HUES6 (cell line): ENCODE measurements around the gene HCN1.

Experiments used
- H3K27ac ChIP-seq: 2 replicates; pipeline ENCODE4 v1.7.0; 2013; ENCODE audit warnings: low read depth, mild to moderate bottlenecking, low read length, inconsistent platforms
- H3K27me3 ChIP-seq: 2 replicates; pipeline ENCODE4 v1.6.1; 2013; ENCODE audit warnings: low read length; ENCODE audit not compliant: control insufficient read depth, insufficient read depth
- H3K36me3 ChIP-seq: 2 replicates; pipeline ENCODE4 v1.6.1; 2013; ENCODE audit warnings: low read length; ENCODE audit not compliant: control insufficient read depth, insufficient read depth
- H3K4me1 ChIP-seq: 2 replicates; pipeline ENCODE4 v1.6.1; 2013; ENCODE audit warnings: low read length; ENCODE audit not compliant: control insufficient read depth, insufficient read depth
- H3K4me3 ChIP-seq: 2 replicates; pipeline ENCODE4 v1.5.1; 2013; ENCODE audit warnings: low read depth, low read length
- H3K9ac ChIP-seq: one replicate; pipeline ENCODE4 v1.6.1; 2013; ENCODE audit warnings: mild to moderate bottlenecking, low read length
- H3K9me3 ChIP-seq: 2 replicates; pipeline ENCODE4 v1.6.1; 2013; ENCODE audit warnings: low read depth, low read length; ENCODE audit not compliant: control insufficient read depth, insufficient read depth

HCN1 gene

DNA sequence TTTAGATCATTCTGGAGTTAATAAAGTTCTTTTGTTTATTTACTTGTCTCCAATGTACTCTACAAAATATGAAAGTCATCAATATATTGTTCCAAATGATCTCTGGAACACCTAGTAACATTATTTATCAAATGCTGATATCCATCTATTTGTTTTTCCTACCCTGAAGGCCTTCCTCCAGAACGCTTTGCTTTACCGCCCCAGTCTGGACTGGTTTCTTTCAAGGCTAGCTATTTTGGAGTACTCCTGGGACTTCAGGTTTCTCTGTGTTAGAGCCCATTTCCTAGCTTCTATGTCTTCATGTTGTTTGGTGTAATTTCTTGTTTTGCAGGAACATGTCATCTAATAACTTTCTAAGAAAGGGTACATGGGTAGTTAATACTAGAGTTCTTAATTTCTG is 9.6 kb downstream of the HCN1 start:
- Histone ChIP-seq H3K9me3 (no peaks in the 10 kb centered on the region), H3K27ac (no peak overlapping the region), H3K4me3 (no peak overlapping the region), H3K27me3 (peaks cover 1% of the 10 kb centered on the region; the same call in 1 of the 2 replicates), H3K4me1 (no peaks in the 10 kb centered on the region), H3K36me3 (no peaks in the 10 kb centered on the region), H3K9ac (no peak overlapping the region)

DNA sequence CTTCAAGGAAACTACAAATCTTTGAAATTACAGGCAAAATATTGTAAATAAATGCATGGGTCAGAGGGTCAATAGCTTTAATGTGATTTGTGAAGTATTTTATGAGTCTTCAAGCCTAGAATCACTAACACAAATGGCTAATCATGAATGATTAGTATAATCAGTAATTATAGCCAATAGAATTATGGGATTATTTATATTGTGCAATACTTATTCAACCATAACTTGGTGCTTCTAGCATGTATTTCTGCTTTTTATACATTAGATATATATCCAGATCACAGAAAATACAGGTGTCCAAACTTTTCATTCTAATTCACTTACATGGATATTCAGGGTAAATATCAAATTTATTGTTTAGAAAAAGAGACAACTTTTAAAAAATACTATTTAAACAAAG is 12.1 kb downstream of the HCN1 start:
- Histone ChIP-seq H3K4me3 (no peak overlapping the region), H3K9ac (no peak overlapping the region), H3K27me3 (no peaks in the 10 kb centered on the region), H3K36me3 (no peaks in the 10 kb centered on the region), H3K27ac (no peak overlapping the region), H3K9me3 (no peaks in the 10 kb centered on the region), H3K4me1 (no peaks in the 10 kb centered on the region)

DNA sequence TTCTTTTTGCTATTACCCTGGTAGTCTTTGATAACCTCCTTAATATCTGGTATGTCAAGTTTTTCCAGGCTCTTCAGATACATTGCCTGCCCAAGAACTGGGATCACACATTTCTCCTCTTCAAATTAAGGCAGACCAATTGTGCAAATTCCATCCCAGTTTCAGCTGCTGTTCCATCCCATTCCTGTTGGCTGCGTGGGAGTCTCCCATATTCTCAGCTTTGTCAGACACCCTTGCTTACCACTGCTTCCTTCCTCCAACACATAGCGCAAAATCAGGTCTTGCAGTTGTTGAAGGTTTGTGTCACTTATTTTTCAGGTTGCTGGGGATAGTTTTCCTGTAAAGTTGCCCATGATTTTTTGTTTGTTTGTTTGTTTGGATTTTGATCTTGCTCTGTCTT is 15.2 kb downstream of the HCN1 start:
- Histone ChIP-seq H3K9me3 (no peaks in the 10 kb centered on the region), H3K27ac (no peak overlapping the region), H3K27me3 (no peaks in the 10 kb centered on the region), H3K9ac (no peak overlapping the region), H3K4me1 (no peaks in the 10 kb centered on the region), H3K36me3 (no peaks in the 10 kb centered on the region), H3K4me3 (no peak overlapping the region)

DNA sequence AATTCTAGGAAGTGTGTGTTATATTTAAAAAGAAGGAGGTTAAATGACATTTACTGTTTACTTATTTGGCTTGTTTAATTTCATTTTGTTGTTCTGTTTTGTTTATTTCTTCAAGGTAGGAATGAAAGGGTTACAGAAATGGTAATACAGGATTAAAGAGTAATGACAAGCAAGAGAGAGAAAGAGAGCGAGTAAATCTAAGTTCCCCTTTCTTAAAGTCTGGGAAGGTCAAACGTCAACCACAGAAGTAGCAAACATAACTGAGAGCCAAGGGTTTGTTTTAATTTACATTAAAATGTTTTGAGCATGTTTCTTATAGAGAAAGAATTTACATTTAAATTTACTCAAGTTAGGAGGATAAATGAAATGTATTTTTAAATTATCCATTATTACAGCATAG is 18.7 kb downstream of the HCN1 start:
- Histone ChIP-seq H3K4me1 (no peaks in the 10 kb centered on the region), H3K36me3 (no peaks in the 10 kb centered on the region), H3K9ac (no peak overlapping the region), H3K27ac (no peak overlapping the region), H3K27me3 (no peaks in the 10 kb centered on the region), H3K9me3 (no peaks in the 10 kb centered on the region), H3K4me3 (no peak overlapping the region)

DNA sequence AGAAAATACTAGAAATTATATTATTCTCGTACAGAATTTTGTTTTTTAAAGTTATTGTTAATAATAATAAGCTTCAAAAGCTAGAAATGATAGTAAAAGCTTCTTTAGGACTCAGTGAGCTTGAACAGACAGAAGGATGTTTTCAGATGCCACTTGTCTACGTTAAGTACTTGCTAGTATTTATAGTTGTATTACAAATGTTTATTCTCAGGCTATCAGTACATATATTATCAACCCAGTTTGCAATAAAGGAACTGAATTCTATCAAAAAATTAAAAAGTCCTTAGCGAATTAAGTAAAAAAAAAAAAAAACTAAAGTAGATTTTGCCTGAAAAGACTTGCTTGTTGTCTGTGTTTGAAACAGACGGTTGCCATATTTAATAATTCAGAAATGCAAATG is 23.9 kb downstream of the HCN1 start:
- H3K27ac ChIP-seq: no peak overlapping the region
- H3K36me3 ChIP-seq: no peaks in the 10 kb centered on the region
- no peak overlapping the region for H3K9ac ChIP-seq
- H3K9me3 ChIP-seq: no peaks in the 10 kb centered on the region
- no peak overlapping the region for H3K4me3 ChIP-seq
- no peaks in the 10 kb centered on the region for H3K4me1 ChIP-seq
- H3K27me3 ChIP-seq: no peaks in the 10 kb centered on the region

DNA sequence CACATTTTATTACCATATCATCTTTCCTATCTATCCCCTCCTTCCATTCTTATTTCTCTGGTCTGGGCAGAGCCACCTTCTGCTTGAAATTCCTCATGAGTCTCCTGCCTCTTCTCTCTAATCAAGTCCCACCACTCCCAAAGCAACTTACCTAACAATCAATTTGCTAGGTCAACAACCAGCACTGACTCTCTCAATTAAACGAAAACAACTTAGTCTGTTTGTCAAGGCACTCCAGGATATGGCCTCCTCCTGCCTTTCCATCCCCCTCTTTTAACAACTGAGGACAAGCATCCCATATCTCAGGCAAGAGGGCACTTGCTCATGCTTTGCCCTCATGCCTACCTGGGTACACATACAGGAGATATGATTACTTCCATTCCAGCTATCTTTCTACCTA is 47.4 kb downstream of the HCN1 start:
- Histone ChIP-seq H3K9me3 (no peaks in the 10 kb centered on the region), H3K27me3 (no peaks in the 10 kb centered on the region), H3K36me3 (no peaks in the 10 kb centered on the region), H3K27ac (no peak overlapping the region), H3K9ac (no peak overlapping the region), H3K4me1 (no peaks in the 10 kb centered on the region), H3K4me3 (no peak overlapping the region)

DNA sequence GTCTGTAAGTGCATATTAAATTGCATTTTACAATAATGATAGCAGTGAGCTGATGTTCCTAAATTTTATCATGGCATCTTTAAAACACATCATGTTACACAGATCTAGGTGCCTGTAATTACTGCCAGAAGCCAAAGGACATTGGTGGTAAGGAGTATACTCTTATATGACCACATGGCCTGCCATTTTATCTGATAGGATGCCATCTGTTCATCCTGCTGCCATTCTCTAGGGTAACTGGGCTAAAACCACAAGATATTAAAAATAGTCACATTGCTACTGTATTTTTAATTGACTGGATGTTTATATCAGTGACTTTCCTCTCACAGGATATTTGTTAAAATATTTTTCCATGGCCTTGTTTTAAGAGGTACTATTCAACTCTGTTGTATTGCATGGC is 53.1 kb downstream of the HCN1 start:
- Histone ChIP-seq H3K9ac (no peak overlapping the region), H3K9me3 (no peaks in the 10 kb centered on the region), H3K27ac (no peak overlapping the region), H3K36me3 (no peaks in the 10 kb centered on the region), H3K4me1 (no peaks in the 10 kb centered on the region), H3K4me3 (no peak overlapping the region), H3K27me3 (no peaks in the 10 kb centered on the region)

DNA sequence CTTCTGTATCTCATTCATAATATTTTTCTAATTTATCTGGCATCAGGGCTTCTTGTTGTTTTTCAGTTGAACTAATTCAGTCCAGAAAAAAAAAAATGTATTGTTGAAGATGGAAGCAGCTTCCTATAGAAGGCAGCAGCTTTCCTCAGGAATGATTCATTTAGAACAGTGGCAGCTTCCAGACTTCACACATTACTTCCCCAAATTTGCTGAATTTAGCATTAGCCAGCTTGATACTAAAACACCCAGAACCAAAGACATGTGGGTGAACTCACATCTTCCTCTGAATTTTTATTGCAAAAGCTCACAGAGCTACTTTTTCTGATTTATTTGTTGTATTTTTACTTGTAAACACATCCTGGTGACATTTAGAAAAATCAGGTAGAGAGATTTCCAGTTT is 53.8 kb downstream of the HCN1 start:
- no peaks in the 10 kb centered on the region for H3K36me3 ChIP-seq
- no peaks in the 10 kb centered on the region for H3K9me3 ChIP-seq
- H3K4me1 ChIP-seq: no peaks in the 10 kb centered on the region
- no peaks in the 10 kb centered on the region for H3K27me3 ChIP-seq
- H3K9ac ChIP-seq: no peak overlapping the region
- no peak overlapping the region for H3K27ac ChIP-seq
- H3K4me3 ChIP-seq: no peak overlapping the region

DNA sequence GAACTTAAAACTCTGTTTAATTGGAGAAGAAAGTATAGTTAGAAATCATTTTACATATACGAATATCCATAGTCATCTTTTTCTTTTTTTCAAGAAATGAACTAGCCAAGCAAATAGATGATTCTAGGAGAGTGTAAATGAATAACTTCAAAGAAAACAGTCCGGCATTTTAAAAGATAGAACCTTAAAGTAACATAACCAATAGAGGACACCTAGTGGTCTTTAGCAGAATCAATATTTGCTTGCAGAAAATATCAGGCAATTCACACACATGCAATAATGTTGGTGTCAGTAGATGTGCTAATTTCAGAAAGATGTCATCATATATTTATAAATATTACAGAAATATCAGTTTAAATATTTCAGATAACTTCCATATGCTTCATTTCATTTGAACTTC is 57.1 kb downstream of the HCN1 start:
- no peaks in the 10 kb centered on the region for H3K4me1 ChIP-seq
- no peak overlapping the region for H3K9ac ChIP-seq
- H3K27ac ChIP-seq: no peak overlapping the region
- H3K27me3 ChIP-seq: no peaks in the 10 kb centered on the region
- no peak overlapping the region for H3K4me3 ChIP-seq
- H3K36me3 ChIP-seq: no peaks in the 10 kb centered on the region
- no peaks in the 10 kb centered on the region for H3K9me3 ChIP-seq

DNA sequence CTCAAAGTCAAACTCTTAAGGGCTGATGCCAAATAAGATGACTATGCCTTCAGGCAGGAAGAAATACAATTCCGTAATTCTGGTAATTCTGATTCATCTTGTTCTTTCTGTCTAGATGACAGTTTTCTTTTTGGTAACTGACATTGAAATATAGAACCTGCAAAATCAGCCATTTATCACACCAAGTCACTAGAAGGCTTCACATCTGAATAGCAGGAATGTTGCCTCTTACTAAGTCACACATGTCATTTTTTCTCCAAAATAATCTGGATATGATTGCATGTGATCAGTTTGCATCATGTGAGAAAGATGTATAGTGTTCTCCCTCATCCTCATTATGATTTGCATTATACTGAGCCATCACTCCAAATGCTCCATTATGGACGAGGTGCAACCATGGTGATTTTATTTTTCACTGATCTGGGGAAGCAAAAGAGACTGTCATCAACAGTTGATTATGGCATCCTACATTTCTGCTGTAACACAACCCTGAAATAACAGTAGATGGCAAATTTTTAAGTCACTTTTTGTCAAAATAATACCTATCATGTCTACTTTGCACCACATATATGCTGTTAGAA is 69.0 kb downstream of the HCN1 start:
- no peak overlapping the region for H3K4me3 ChIP-seq
- no peaks in the 10 kb centered on the region for H3K4me1 ChIP-seq
- no peak overlapping the region for H3K27ac ChIP-seq
- no peaks in the 10 kb centered on the region for H3K27me3 ChIP-seq
- H3K36me3 ChIP-seq: no peaks in the 10 kb centered on the region
- H3K9ac ChIP-seq: no peak overlapping the region
- H3K9me3 ChIP-seq: no peaks in the 10 kb centered on the region

DNA sequence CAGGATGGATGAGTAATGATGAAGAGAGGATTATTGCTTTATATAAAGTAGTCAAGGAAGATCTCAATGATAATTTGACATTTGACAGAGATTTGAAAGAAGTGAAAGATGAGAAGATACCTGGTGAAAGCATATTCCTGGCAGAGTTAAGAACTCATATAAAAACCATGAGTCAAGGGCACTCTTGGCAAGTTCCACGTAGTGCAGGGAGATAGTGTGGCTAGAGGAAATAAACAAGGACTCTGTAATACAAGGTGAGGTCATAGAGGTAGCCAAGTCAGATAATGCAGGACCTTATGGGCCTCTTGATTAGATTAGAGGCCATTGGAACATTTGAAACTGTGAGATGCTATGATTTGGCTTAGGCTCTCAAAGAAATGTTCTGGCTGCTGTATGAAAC is 72.3 kb downstream of the HCN1 start:
- no peak overlapping the region for H3K9ac ChIP-seq
- no peaks in the 10 kb centered on the region for H3K27me3 ChIP-seq
- no peaks in the 10 kb centered on the region for H3K9me3 ChIP-seq
- no peak overlapping the region for H3K4me3 ChIP-seq
- no peaks in the 10 kb centered on the region for H3K36me3 ChIP-seq
- H3K4me1 ChIP-seq: no peaks in the 10 kb centered on the region
- H3K27ac ChIP-seq: no peak overlapping the region

DNA sequence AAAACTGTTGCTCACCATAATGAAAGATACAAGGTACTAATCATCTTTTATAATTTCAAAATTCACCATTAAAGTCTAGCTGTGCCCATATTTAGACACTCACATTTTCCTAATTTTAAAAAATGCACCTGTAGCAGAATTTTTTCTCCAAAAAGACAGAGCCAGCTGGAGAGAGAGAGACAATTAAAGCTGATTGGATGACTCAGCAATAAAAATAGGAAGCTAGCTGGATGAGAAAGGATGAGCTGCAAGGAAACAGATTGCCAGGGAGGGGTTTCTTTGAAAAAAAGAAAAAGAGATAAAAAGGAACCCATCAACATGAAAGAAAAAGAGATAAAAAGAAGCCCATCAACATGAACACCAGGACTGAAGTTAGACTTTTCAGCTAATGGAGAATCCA is 73.8 kb downstream of the HCN1 start:
- H3K4me3 ChIP-seq: no peak overlapping the region
- no peaks in the 10 kb centered on the region for H3K27me3 ChIP-seq
- no peaks in the 10 kb centered on the region for H3K4me1 ChIP-seq
- no peaks in the 10 kb centered on the region for H3K9me3 ChIP-seq
- no peaks in the 10 kb centered on the region for H3K36me3 ChIP-seq
- no peak overlapping the region for H3K27ac ChIP-seq
- H3K9ac ChIP-seq: no peak overlapping the region
